GM12878 (cell line): ENCODE measurements around the gene PPCS. TPM values are rescaled to one million over a fixed set of nuclear protein-coding genes. Genes with fewer than 3 reads are reported as not detected.

Experiments used
- ATAC-seq: fragments of 200-7000 bp; cut with Tn5 transposase; 3 replicates; pipeline ENCODE4 v1.9.1; 2020; ENCODE audit warnings: mild to moderate bottlenecking, moderate library complexity
- BruUV-seq: library from RNA; stranded (reverse); fragments of 400-500 nt; replicated peaks from 2 replicates; lab custom pipeline; 2021; lab: Mats Ljungman, UMichigan
- CTCF ChIA-PET: fragments of 300-600 bp; sonication (Branson Sonifier 250); formaldehyde crosslinking; extraction: SDS; loops from one replicate; lab custom pipeline; 2021; ENCODE audit warnings: inconsistent platforms; lab: Yijun Ruan, JAX
- POLR2A ChIA-PET: fragments of 350-600 bp; formaldehyde crosslinking; extraction: SDS; loops from one replicate; lab custom pipeline; 2021; ENCODE audit warnings: inconsistent platforms; lab: Charles Lee
- RAD21 ChIA-PET: fragments of 300-600 bp; sonication (Branson Sonifier 250); formaldehyde crosslinking; loops from one replicate; lab custom pipeline; 2023; ENCODE audit warnings: antibody characterized with exemption; ENCODE audit not compliant: unreplicated experiment; lab: Charles Lee
- SMC1A ChIA-PET: fragments of 300-600 bp; sonication (Branson Sonifier 250); formaldehyde crosslinking; loops from one replicate; lab custom pipeline; 2023; ENCODE audit not compliant: unreplicated experiment, uncharacterized antibody; lab: Charles Lee
- DNase-seq: peaks from one replicate; pipeline ENCODE4 v3.0.0-alpha.2; 2011; ENCODE audit warnings: low read depth, low spot score
- FAIRE-seq: peaks from 3 replicates; lab custom pipeline; 2011; peaks lifted over from hg19 to GRCh38; lab: Jason Lieb, UNC
- H2AFZ ChIP-seq: 2 replicates; pipeline ENCODE4 v1.6.0; 2011; ENCODE audit warnings: low read depth, low read length, control low read depth; ENCODE audit not compliant: control insufficient read depth
- H3K27ac ChIP-seq: 2 replicates; pipeline ENCODE4 v1.5.1; 2011; ENCODE audit warnings: control low read depth; ENCODE audit not compliant: control insufficient read depth, insufficient read depth
- H3K27me3 ChIP-seq, 2 experiments: replicated peaks in 1 of 2; 2 replicates each; pipeline versions ENCODE4 v1.6.0 to v1.6.1; 2011; ENCODE audit warnings: low read length in 1 of 2; ENCODE audit not compliant: control insufficient read depth in 2 of 2, insufficient read depth in 2 of 2
- H3K36me3 ChIP-seq, 2 experiments: 2 replicates each; pipeline ENCODE4 v1.5.1; 2011; ENCODE audit warnings: low read length in 1 of 2; ENCODE audit not compliant: control insufficient read depth in 2 of 2, insufficient read depth in 2 of 2
- H3K4me1 ChIP-seq: 2 replicates; pipeline ENCODE4 v1.6.1; 2011; ENCODE audit warnings: mild to moderate bottlenecking, low read length, moderate library complexity, mixed read lengths; ENCODE audit not compliant: control insufficient read depth, insufficient read depth
- H3K4me2 ChIP-seq: 2 replicates; pipeline ENCODE4 v1.6.0; 2011; ENCODE audit warnings: control low read depth; ENCODE audit not compliant: control insufficient read depth, insufficient read depth
- H3K4me3 ChIP-seq: fragments of 200-600 bp; sonication (generic); 2 replicates; pipeline ENCODE4 v1.5.1; 2016
- H3K79me2 ChIP-seq: 2 replicates; pipeline ENCODE4 v1.6.0; 2011; ENCODE audit warnings: low read length; ENCODE audit not compliant: control insufficient read depth, insufficient read depth
- H3K9ac ChIP-seq: 2 replicates; pipeline ENCODE4 v1.8.0; 2011; ENCODE audit warnings: low read length, control low read depth, mixed read lengths; ENCODE audit not compliant: control insufficient read depth, insufficient read depth
- H3K9me3 ChIP-seq: replicated peaks from 3 replicates; pipeline ENCODE4 v1.5.1; 2011; ENCODE audit warnings: mild to moderate bottlenecking, low read length; ENCODE audit not compliant: control insufficient read depth, insufficient read depth
- H4K20me1 ChIP-seq: 2 replicates; pipeline ENCODE4 v1.6.0; 2011; ENCODE audit not compliant: control insufficient read depth, insufficient read depth
- CBFB ChIP-seq: IDR thresholded peaks from 2 replicates; pipeline ENCODE4 v1.6.1; 2016; ENCODE audit warnings: antibody characterized with exemption, low read depth
- CHD4 ChIP-seq: fragments of 200-600 bp; sonication (generic); IDR thresholded peaks from 2 replicates; pipeline ENCODE4 v1.6.1; 2016; ENCODE audit warnings: mild to moderate bottlenecking
- CREB1 ChIP-seq: IDR thresholded peaks from 2 replicates; pipeline ENCODE4 v1.6.1; 2012; ENCODE audit warnings: low read depth, mild to moderate bottlenecking, inconsistent platforms
- MEF2B ChIP-seq: fragments of 450-650 bp; IDR thresholded peaks from 2 replicates; pipeline ENCODE4 v1.6.1; 2018; ENCODE audit warnings: mild to moderate bottlenecking, moderate library complexity; ENCODE audit not compliant: partially characterized antibody, poor library complexity, severe bottlenecking
- MTA3 ChIP-seq: IDR thresholded peaks from 2 replicates; pipeline ENCODE4 v1.6.1; 2012; ENCODE audit warnings: low read length, inconsistent platforms, borderline replicate concordance
- MYC ChIP-seq: IDR thresholded peaks from 2 replicates; pipeline ENCODE4 v1.6.1; 2011; ENCODE audit warnings: mild to moderate bottlenecking, low read length, moderate library complexity, inconsistent platforms; ENCODE audit not compliant: insufficient read depth, insufficient replicate concordance, insufficient read length, severe bottlenecking
- NBN ChIP-seq: fragments of 450-650 bp; IDR thresholded peaks from 2 replicates; pipeline ENCODE4 v1.6.1; 2016
- NKRF ChIP-seq: fragments of 450-650 bp; conservative IDR thresholded peaks from 2 replicates; pipeline ENCODE4 v1.6.1; 2017; ENCODE audit warnings: mild to moderate bottlenecking, moderate library complexity
- RBBP5 ChIP-seq: fragments of 200-600 bp; sonication (generic); conservative IDR thresholded peaks from 2 replicates; pipeline ENCODE4 v1.6.1; 2016
- RCOR1 ChIP-seq: conservative IDR thresholded peaks from 2 replicates; pipeline ENCODE4 v1.6.1; 2012; ENCODE audit warnings: low read depth, low read length, improper control_type of control experiment
- SMAD5 ChIP-seq: IDR thresholded peaks from 2 replicates; pipeline ENCODE4 v1.6.1; 2016; ENCODE audit warnings: antibody characterized with exemption, low read depth
- SP1 ChIP-seq: IDR thresholded peaks from one replicate; pipeline ENCODE4 v1.6.1; 2011; ENCODE audit warnings: low read depth, low read length
- WRNIP1 ChIP-seq: IDR thresholded peaks from 2 replicates; pipeline ENCODE4 v1.6.1; 2011; ENCODE audit warnings: low read depth, low read length, improper control_type of control experiment, borderline replicate concordance
- ZBED1 ChIP-seq: IDR thresholded peaks from 2 replicates; pipeline ENCODE4 v1.6.1; 2016; ENCODE audit warnings: borderline replicate concordance
- ZSCAN29 ChIP-seq: fragments of 450-650 bp; IDR thresholded peaks from 2 replicates; pipeline ENCODE4 v1.6.1; 2017; ENCODE audit warnings: mild to moderate bottlenecking, moderate library complexity
- WGBS: methylation state at CpG from one replicate; pipeline ENCODE4 v1.1.6; 2016; ENCODE audit warnings: low lambda C conversion rate; ENCODE audit not compliant: insufficient replicate concordance, insufficient coverage; ENCODE audit errors: missing lambda C conversion rate; 5-methylcytosine and 5-hydroxymethylcytosine counted together
- in situ Hi-C: fragments of 300-500 bp; cut with MboI; formaldehyde crosslinking; loops from 9 replicates; pipeline ENCODE4 v1.14.3; 2018; ENCODE audit warnings: mixed read lengths
- intact Hi-C: fragments of 100-400 bp; cut with micrococcal nuclease; formaldehyde crosslinking; loops from one replicate; pipeline ENCODE4 v1.14.2; 2022; ENCODE audit not compliant: unreplicated experiment
- polyA plus RNA-seq, 11 experiments: library from polyadenylated mRNA; depleted of rRNA in 4 of 11; unstranded in 6 of 11; stranded (reverse) in 5 of 11; fragments of >200 nt; fragmentation: Nextera tagmentation in 4 of 11; fragmentation: Illumina TruSeq in 1 of 11; extraction: Ambion mirVana in 4 of 11; extraction: Trizol in 1 of 11; gene quantifications; 1 replicate in 1 of 11; 2 replicates in 10 of 11; pipeline versions ENCODE4 v1.2.1 to v1.2.3, GENCODE V29; 2011 to 2016; ENCODE audit warnings: inconsistent platforms in 2 of 11, missing spikeins in 2 of 11, low read depth in 1 of 11
- total RNA-seq, 4 experiments: library from RNA; depleted of rRNA in 3 of 4; stranded (reverse); fragments of >200 nt in 3 of 4; fragmentation: Illumina TruSeq in 1 of 4; extraction: Trizol in 1 of 4; gene quantifications; 2 replicates each; pipeline versions ENCODE4 v1.2.1 to v1.2.3, GENCODE V29; 2013 to 2021
- TF ChIP-seq, protein P1 (sequence below): IDR thresholded peaks from 2 replicates; pipeline ENCODE4 v1.6.1; 2012; ENCODE audit warnings: low read depth, low read length, improper control_type of control experiment
- TF ChIP-seq, protein P2 (sequence below): IDR thresholded peaks from 2 replicates; pipeline ENCODE4 v1.6.1; 2012; ENCODE audit warnings: low read length, inconsistent platforms

The PPCS gene
- total and polyA plus RNA-seq, 10 of the 15 experiments (the other 5 are each of a cell fraction or from before 2014, with no cell fraction given) = 35.6 to 79.4 (median 51.9) TPM

GRCh38 chr1:42453386-42453785 is 3.0 kb upstream of the PPCS start:
- in situ Hi-C loops (no loop called here), intact Hi-C loops (no loop called here)
- Histone ChIP-seq H4K20me1 (no peaks in the 10 kb centered on the region), H3K4me3 (no peak overlapping the region), H3K79me2 (peaks cover 20% of the 10 kb centered on the region), H3K9ac (no peak overlapping the region), H3K27me3 (no peaks in the 10 kb centered on the region), H3K9me3 (no peaks in the 10 kb centered on the region), H3K4me1 (peaks cover 5% of the 10 kb centered on the region), H3K27ac (no peak overlapping the region), H3K36me3 (no peaks in the 10 kb centered on the region), H2AFZ (no peak overlapping the region), H3K4me2 (no peak overlapping the region)
- ChIA-PET POLR2A (no interaction called here), SMC1A (no interaction called here), CTCF (no interaction called here), RAD21 (no interaction called here)
- FAIRE-seq = no peak
- DNase-seq = no peak
- ATAC-seq = no peak
- 96% methylated on average over 4 of the region's 4 CpGs for WGBS
- TF ChIP-seq MTA3 = no peak
- TF ChIP-seq CBFB = no peak
- no peak for TF ChIP-seq SP1
- TF ChIP-seq CREB1 = no peak
- no peak for TF ChIP-seq NKRF
- TF ChIP-seq RBBP5 = no peak
- no peak for TF ChIP-seq SMAD5
- TF ChIP-seq, protein P1, sequence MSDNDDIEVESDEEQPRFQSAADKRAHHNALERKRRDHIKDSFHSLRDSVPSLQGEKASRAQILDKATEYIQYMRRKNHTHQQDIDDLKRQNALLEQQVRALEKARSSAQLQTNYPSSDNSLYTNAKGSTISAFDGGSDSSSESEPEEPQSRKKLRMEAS = no peak
- no peak for TF ChIP-seq CHD4
- no peak for TF ChIP-seq NBN
- no peak for TF ChIP-seq ZBED1
- no peak for TF ChIP-seq MYC
- TF ChIP-seq, protein P2, sequence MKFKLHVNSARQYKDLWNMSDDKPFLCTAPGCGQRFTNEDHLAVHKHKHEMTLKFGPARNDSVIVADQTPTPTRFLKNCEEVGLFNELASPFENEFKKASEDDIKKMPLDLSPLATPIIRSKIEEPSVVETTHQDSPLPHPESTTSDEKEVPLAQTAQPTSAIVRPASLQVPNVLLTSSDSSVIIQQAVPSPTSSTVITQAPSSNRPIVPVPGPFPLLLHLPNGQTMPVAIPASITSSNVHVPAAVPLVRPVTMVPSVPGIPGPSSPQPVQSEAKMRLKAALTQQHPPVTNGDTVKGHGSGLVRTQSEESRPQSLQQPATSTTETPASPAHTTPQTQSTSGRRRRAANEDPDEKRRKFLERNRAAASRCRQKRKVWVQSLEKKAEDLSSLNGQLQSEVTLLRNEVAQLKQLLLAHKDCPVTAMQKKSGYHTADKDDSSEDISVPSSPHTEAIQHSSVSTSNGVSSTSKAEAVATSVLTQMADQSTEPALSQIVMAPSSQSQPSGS = no peak
- no peak for TF ChIP-seq MEF2B
- no peak for TF ChIP-seq ZSCAN29
- TF ChIP-seq WRNIP1 = no peak
- no peak for TF ChIP-seq RCOR1
- BruUV-seq = no TSS peak
